IMR-90 (cell line): ENCODE data around the gene DSCAM. TPM values are rescaled to one million over a fixed set of nuclear protein-coding genes. Genes with fewer than 3 reads are reported as not detected.
A peak's percentile ranks its signal among the peaks of the same experiment; 100 is the strongest.

Experiments
- ATAC-seq: fragments of 200-7000 bp; cut with Tn5 transposase; 2 replicates; pipeline ENCODE4 v1.9.1; 2020; ENCODE audit warnings: low read depth, mild to moderate bottlenecking, moderate library complexity
- BruUV-seq: library from RNA; stranded (reverse); fragments of 400-500 nt; replicated peaks from 2 replicates; lab custom pipeline; 2021; lab: Mats Ljungman, UMichigan
- CTCF ChIA-PET: fragments of 300-600 bp; formaldehyde crosslinking; extraction: SDS; loops from one replicate; lab custom pipeline; 2021; ENCODE audit warnings: antibody characterized with exemption; lab: Yijun Ruan, JAX
- POLR2A ChIA-PET: fragments of 300-600 bp; sonication (Branson Sonifier 250); formaldehyde crosslinking; loops from one replicate; lab custom pipeline; 2022; ENCODE audit warnings: antibody characterized with exemption; ENCODE audit not compliant: unreplicated experiment; lab: Charles Lee
- DNase-seq: peaks from one replicate; pipeline ENCODE4 v3.0.0; 2013
- H2AFZ ChIP-seq: replicated peaks from 2 replicates; pipeline ENCODE3; 2013; ENCODE audit warnings: low read length, mild to moderate bottlenecking; ENCODE audit not compliant: poor library complexity
- H2AK5ac ChIP-seq: 2 replicates; pipeline ENCODE4 v1.6.1; 2013; ENCODE audit warnings: low read depth, low read length, inconsistent platforms
- H2AK9ac ChIP-seq: replicated peaks from 2 replicates; pipeline ENCODE3; 2013; ENCODE audit warnings: mild to moderate bottlenecking, low read depth, low read length, moderate library complexity; ENCODE audit not compliant: poor library complexity
- H2BK120ac ChIP-seq: 2 replicates; pipeline ENCODE4 v1.6.1; 2013; ENCODE audit warnings: low read depth, low read length, inconsistent platforms
- H2BK15ac ChIP-seq: 3 replicates; pipeline ENCODE4 v1.6.1; 2013; ENCODE audit warnings: low read depth, low read length, inconsistent platforms
- H2BK20ac ChIP-seq: 2 replicates; pipeline ENCODE4 v1.6.1; 2013; ENCODE audit warnings: low read depth, mild to moderate bottlenecking, inconsistent platforms, low read length, moderate library complexity
- H2BK5ac ChIP-seq: 2 replicates; pipeline ENCODE4 v1.6.1; 2013; ENCODE audit warnings: mild to moderate bottlenecking, low read depth, low read length, inconsistent platforms; ENCODE audit not compliant: poor library complexity, severe bottlenecking
- H3K14ac ChIP-seq: replicated peaks from 2 replicates; pipeline ENCODE4 v1.6.1; 2013; ENCODE audit warnings: low read depth, low read length, inconsistent platforms
- H3K18ac ChIP-seq: 2 replicates; pipeline ENCODE4 v1.6.1; 2013; ENCODE audit warnings: low read depth, low read length, control low read depth
- H3K23ac ChIP-seq: 2 replicates; pipeline ENCODE4 v1.6.1; 2013; ENCODE audit warnings: low read depth, low read length, inconsistent platforms
- H3K27ac ChIP-seq: 2 replicates; pipeline ENCODE4 v1.5.1; 2013; ENCODE audit warnings: mild to moderate bottlenecking, control low read depth, low read length; ENCODE audit not compliant: insufficient read depth
- H3K27me3 ChIP-seq: 2 replicates; pipeline ENCODE4 v1.6.1; 2013; ENCODE audit warnings: low read length; ENCODE audit not compliant: control insufficient read depth, insufficient read depth
- H3K36me3 ChIP-seq: 2 replicates; pipeline ENCODE4 v1.6.1; 2013; ENCODE audit warnings: low read length, mixed read lengths; ENCODE audit not compliant: control insufficient read depth, insufficient read depth
- H3K4ac ChIP-seq: 2 replicates; pipeline ENCODE4 v1.6.1; 2013; ENCODE audit warnings: low read depth, low read length, inconsistent platforms
- H3K4me1 ChIP-seq: 2 replicates; pipeline ENCODE4 v1.6.1; 2013; ENCODE audit warnings: low read length, mixed read lengths; ENCODE audit not compliant: control insufficient read depth, insufficient read depth
- H3K4me2 ChIP-seq: 2 replicates; pipeline ENCODE4 v1.6.1; 2013; ENCODE audit warnings: low read depth, mild to moderate bottlenecking, control low read depth, low read length, moderate library complexity
- H3K4me3 ChIP-seq: 2 replicates; pipeline ENCODE4 v1.5.1; 2013; ENCODE audit warnings: low read depth, mild to moderate bottlenecking, control low read depth, low read length, moderate library complexity; ENCODE audit not compliant: insufficient read depth
- H3K56ac ChIP-seq: 2 replicates; pipeline ENCODE4 v1.6.1; 2013; ENCODE audit warnings: low read length, inconsistent platforms; ENCODE audit not compliant: insufficient read depth; ENCODE audit errors: extremely low read depth
- H3K79me1 ChIP-seq, 2 experiments: 2 replicates each; pipeline ENCODE4 v1.6.1; 2013; ENCODE audit warnings: low read length in 2 of 2, inconsistent platforms in 1 of 2, low read depth in 1 of 2
- H3K9ac ChIP-seq: 2 replicates; pipeline ENCODE4 v1.6.1; 2013; ENCODE audit warnings: low read depth, low read length, control low read depth
- H3K9me1 ChIP-seq: 2 replicates; pipeline ENCODE4 v1.6.1; 2013; ENCODE audit warnings: low read length, inconsistent platforms; ENCODE audit not compliant: insufficient read depth
- H3K9me3 ChIP-seq: 2 replicates; pipeline ENCODE4 v1.6.1; 2013; ENCODE audit warnings: low read length; ENCODE audit not compliant: control insufficient read depth, insufficient read depth
- H4K20me1 ChIP-seq: 2 replicates; pipeline ENCODE4 v1.6.1; 2013; ENCODE audit warnings: low read length, inconsistent platforms; ENCODE audit not compliant: insufficient read depth
- H4K5ac ChIP-seq: 2 replicates; pipeline ENCODE4 v1.6.1; 2013; ENCODE audit warnings: mild to moderate bottlenecking, low read depth, low read length, control low read depth
- H4K8ac ChIP-seq, 2 experiments: 2 replicates each; pipeline ENCODE4 v1.6.1; 2013; ENCODE audit warnings: low read depth in 2 of 2, low read length in 2 of 2, control low read depth in 1 of 2, inconsistent platforms in 1 of 2
- H4K91ac ChIP-seq: 2 replicates; pipeline ENCODE4 v1.6.1; 2013; ENCODE audit warnings: low read depth, low read length, inconsistent platforms; ENCODE audit not compliant: insufficient read depth
- CEBPB ChIP-seq: IDR thresholded peaks from 2 replicates; pipeline ENCODE4 v1.6.1; 2012; ENCODE audit warnings: low read depth, low read length, improper control_type of control experiment
- CHD1 ChIP-seq: IDR thresholded peaks from 2 replicates; pipeline ENCODE4 v1.6.1; 2012; ENCODE audit warnings: low read depth, low read length, improper control_type of control experiment
- WGBS, 2 experiments: methylation state at CpG; one replicate each; pipeline versions ENCODE4 v1.1.5 to v1.1.7; 2013; ENCODE audit warnings: missing lambda C conversion rate in 2 of 2; ENCODE audit not compliant: insufficient read length in 1 of 2; ENCODE audit errors: extremely low coverage in 2 of 2; 5-methylcytosine and 5-hydroxymethylcytosine counted together
- dilution Hi-C: fragments of 300-500 bp; cut with HindIII; formaldehyde crosslinking; loops from one replicate; pipeline ENCODE4 v1.14.3; 2018; ENCODE audit warnings: low sequenced_read_pairs; ENCODE audit not compliant: unreplicated experiment
- in situ Hi-C: fragments of 300-500 bp; cut with MboI; formaldehyde crosslinking; loops from 3 replicates; pipeline ENCODE4 v1.14.3; 2019; ENCODE audit warnings: low sequenced_read_pairs, inconsistent platforms, mixed read lengths
- intact Hi-C: fragments of 100-400 bp; cut with micrococcal nuclease; formaldehyde crosslinking; loops from 2 replicates; pipeline ENCODE4 v1.10.0; 2022
- polyA plus RNA-seq, 3 experiments: library from polyadenylated mRNA; depleted of rRNA; stranded (reverse); fragments of >200 nt; gene quantifications; 2 replicates each; pipeline ENCODE4 v1.2.3, GENCODE V29; 2012; ENCODE audit warnings: low replicate concordance in 1 of 3
- total RNA-seq: library from RNA; depleted of rRNA; stranded (reverse); fragments of >200 nt; gene quantifications from 2 replicates; pipeline ENCODE4 v1.2.3, GENCODE V29; 2012

The DSCAM gene
- total and polyA plus RNA-seq, 2 of the 4 experiments (the other 2 are of a cell fraction) = under 0.01 to 0.02 TPM

GRCh38 chr21:40166291-40166843, 680.6 kb downstream of the DSCAM start:
- intact Hi-C loops (no loop called here), in situ Hi-C loops (no loop called here), dilution Hi-C loops (no loop called here)
- BruUV-seq = no TSS peak
- Histone ChIP-seq H2BK15ac (no peak overlapping the region), H3K4me2 (no peak overlapping the region), H2BK20ac (no peak overlapping the region), H4K8ac (no peak overlapping the region), H2AK5ac (no peak overlapping the region), H3K79me1 (no peaks in the 10 kb centered on the region), H2BK120ac (no peak overlapping the region), H4K5ac (no peak overlapping the region), H3K4me3 (no peak overlapping the region), H3K18ac (no peak overlapping the region), H3K9me1 (no peaks in the 10 kb centered on the region), H4K91ac (no peak overlapping the region), H3K36me3 (no peaks in the 10 kb centered on the region), H3K23ac (no peak overlapping the region), H3K9me3 (peaks cover 28% of the 10 kb centered on the region), H3K27me3 (no peaks in the 10 kb centered on the region), H4K20me1 (no peaks in the 10 kb centered on the region), H2AFZ (no peak overlapping the region), H3K56ac (no peak overlapping the region), H3K9ac (no peak overlapping the region), H3K4me1 (no peaks in the 10 kb centered on the region), H2BK5ac (no peak overlapping the region), H2AK9ac (no peak overlapping the region), H3K4ac (no peak overlapping the region), H3K14ac (no peak overlapping the region), H3K27ac (no peak overlapping the region)
- DNase-seq (no peak), ATAC-seq (no peak)
- POLR2A ChIA-PET = no interaction called here
- 0 out of 2 replicates have a peak, but pooled peaks have one; percentile 2 for TF ChIP-seq CEBPB
- TF ChIP-seq CHD1 = no peak
- 60% methylated on average over 1 of the region's 6 CpGs; no CpG with 5 or more reads in 1 of the 2 experiments for WGBS, 2 experiments
- CTCF ChIA-PET = no interaction called here
